CD14-positive monocyte (primary cell): ENCODE results near the gene NR2F1. TPM values are rescaled to one million over a fixed set of nuclear protein-coding genes. Genes with fewer than 3 reads are reported as not detected.

Source experiments
- DNase-seq, 3 donors: peaks; one replicate each; pipeline ENCODE4 v3.0.0-alpha.2; 2011 to 2022
- H2AFZ ChIP-seq: 2 replicates; pipeline ENCODE4 v1.6.0; 2012; ENCODE audit warnings: mild to moderate bottlenecking, low read depth, low read length, inconsistent platforms; ENCODE audit not compliant: insufficient read depth, poor library complexity, severe bottlenecking
- H3K27ac ChIP-seq, 2 donors: 1 replicate in 1 of 2; 2 replicates in 1 of 2; pipeline ENCODE4 v1.5.1; 2012 to 2013; ENCODE audit warnings: low read length in 2 of 2, control low read depth in 1 of 2, inconsistent platforms in 1 of 2, low read depth in 1 of 2, mild to moderate bottlenecking in 1 of 2
- H3K27me3 ChIP-seq, 2 donors: one replicate each; pipeline versions ENCODE4 v1.6.0 to v1.6.1; 2011 to 2013; ENCODE audit warnings: low read length in 2 of 2; ENCODE audit not compliant: control insufficient read depth in 2 of 2, insufficient read depth in 2 of 2
- H3K36me3 ChIP-seq, 2 donors: replicated peaks in 1 of 2; 1 replicate in 1 of 2; 2 replicates in 1 of 2; pipeline versions ENCODE4 v1.5.1 to v1.6.1; 2012 to 2013; ENCODE audit warnings: low read length in 2 of 2, control low read depth in 1 of 2, inconsistent platforms in 1 of 2, mild to moderate bottlenecking in 1 of 2; ENCODE audit not compliant: insufficient read depth in 2 of 2, control insufficient read depth in 1 of 2
- H3K4me1 ChIP-seq, 2 donors: 1 replicate in 1 of 2; 2 replicates in 1 of 2; pipeline versions ENCODE4 v1.5.1 to v1.6.1; 2012 to 2013; ENCODE audit warnings: low read length in 2 of 2, control low read depth in 1 of 2, inconsistent platforms in 1 of 2, mild to moderate bottlenecking in 1 of 2, moderate library complexity in 1 of 2; ENCODE audit not compliant: insufficient read depth in 2 of 2, control insufficient read depth in 1 of 2
- H3K4me2 ChIP-seq: replicated peaks from 2 replicates; pipeline ENCODE3; 2012; ENCODE audit warnings: low read length, moderate library complexity, mild to moderate bottlenecking; ENCODE audit not compliant: poor library complexity, severe bottlenecking; ENCODE audit errors: extremely low read depth
- H3K4me3 ChIP-seq, 3 experiments: fragments of 200-600 bp in 1 of 3; sonication (generic) in 1 of 3; replicated peaks in 1 of 3; 1 replicate in 2 of 3; 2 replicates in 1 of 3; pipeline ENCODE4 v1.5.1; 2011 to 2013; ENCODE audit warnings: low read length in 3 of 3, mild to moderate bottlenecking in 3 of 3, control low read depth in 2 of 3, low read depth in 2 of 3, inconsistent platforms in 1 of 3, moderate library complexity in 1 of 3
- H3K79me2 ChIP-seq: 2 replicates; pipeline ENCODE4 v1.6.0; 2012; ENCODE audit warnings: mild to moderate bottlenecking, control low read depth, inconsistent platforms, low read length, moderate library complexity; ENCODE audit not compliant: insufficient read depth
- H3K9ac ChIP-seq: 2 replicates; pipeline ENCODE4 v1.6.0; 2017; ENCODE audit warnings: low read length, mild to moderate bottlenecking; ENCODE audit not compliant: insufficient read depth, poor library complexity, severe bottlenecking
- H3K9me3 ChIP-seq, 2 donors: replicated peaks in 1 of 2; 1 replicate in 1 of 2; 2 replicates in 1 of 2; pipeline versions ENCODE4 v1.5.1 to v1.6.1; 2012 to 2013; ENCODE audit warnings: low read length in 2 of 2, control low read depth in 1 of 2; ENCODE audit not compliant: control insufficient read depth in 1 of 2, insufficient read depth in 1 of 2
- H4K20me1 ChIP-seq: 2 replicates; pipeline ENCODE4 v1.6.0; 2012; ENCODE audit warnings: mild to moderate bottlenecking, low read length, control low read depth, moderate library complexity; ENCODE audit not compliant: insufficient read depth
- H3K27ac Mint-ChIP-seq, 7 donors: one replicate each; pipeline ENCODE4 v1.8.0; 2020; ENCODE audit warnings: mild to moderate bottlenecking in 7 of 7, mixed read lengths in 7 of 7, moderate library complexity in 6 of 7, inconsistent platforms in 2 of 7
- H3K27me3 Mint-ChIP-seq, 3 donors: one replicate each; pipeline ENCODE4 v1.8.0; 2021 to 2022; ENCODE audit warnings: low read depth in 3 of 3, mild to moderate bottlenecking in 3 of 3, mixed read lengths in 3 of 3, moderate library complexity in 3 of 3, inconsistent platforms in 1 of 3
- H3K36me3 Mint-ChIP-seq, 2 donors: one replicate each; pipeline ENCODE4 v1.8.0; 2020; ENCODE audit warnings: mixed read lengths in 2 of 2, inconsistent platforms in 1 of 2, mild to moderate bottlenecking in 1 of 2
- H3K4me1 Mint-ChIP-seq: one replicate; pipeline ENCODE4 v1.8.0; 2020; ENCODE audit warnings: mild to moderate bottlenecking, mixed read lengths
- H3K4me3 Mint-ChIP-seq, 2 donors: one replicate each; pipeline ENCODE4 v1.8.0; 2020; ENCODE audit warnings: mild to moderate bottlenecking in 2 of 2, mixed read lengths in 2 of 2, moderate library complexity in 1 of 2
- H3K9me3 Mint-ChIP-seq, 7 donors: one replicate each; pipeline ENCODE4 v1.8.0; 2020 to 2022; ENCODE audit warnings: mixed read lengths in 7 of 7, mild to moderate bottlenecking in 6 of 7, moderate library complexity in 6 of 7, inconsistent platforms in 2 of 7
- CTCF ChIP-seq: fragments of 200-600 bp; IDR thresholded peaks from one replicate; pipeline ENCODE4 v1.8.0; 2022; ENCODE audit warnings: antibody characterized with exemption, mild to moderate bottlenecking
- WGBS: methylation state at CpG from one replicate; pipeline ENCODE4 v1.1.5; 2013; ENCODE audit warnings: missing lambda C conversion rate; ENCODE audit not compliant: insufficient coverage; 5-methylcytosine and 5-hydroxymethylcytosine counted together
- intact Hi-C, 2 donors: fragments of 100-400 bp; cut with micrococcal nuclease; formaldehyde crosslinking; loops; one replicate each; pipeline versions ENCODE4 v1.15.0 to v1.15.1; 2023
- polyA plus RNA-seq, 3 donors: library from polyadenylated mRNA; depleted of rRNA in 1 of 3; unstranded in 2 of 3; stranded (reverse) in 1 of 3; fragments of 300-500 nt in 2 of 3; fragments of >200 nt in 1 of 3; fragmentation: Illumina TruSeq in 2 of 3; gene quantifications; 1 replicate in 2 of 3; 2 replicates in 1 of 3; pipeline ENCODE4 v1.2.3, GENCODE V29; 2012 to 2021

NR2F1 gene
- polyA plus RNA-seq, 3 donors = not detected

- intact Hi-C loops = no loop called here
- Histone ChIP-seq H4K20me1 (no peaks in the 10 kb centered on the region), H3K4me3 (no peak overlapping the region), H3K27me3 (peaks cover 99% of the 10 kb centered on the region in 2 donors), H2AFZ (no peak overlapping the region), H3K9ac (no peak overlapping the region), H3K9me3 (peaks cover 4 to 57% of the 10 kb centered on the region in 2 donors), H3K79me2 (no peaks in the 10 kb centered on the region), H3K27ac (no peak overlapping the region), H3K36me3 (no peaks in the 10 kb centered on the region), H3K4me1 (no peaks in the 10 kb centered on the region), H3K4me2 (no peak overlapping the region)
- Mint-ChIP-seq H3K4me3 (peak overlapping the region in 1 of 2 donors; percentile 81), H3K27ac (no peak overlapping the region), H3K36me3 (peaks cover 3 to 10% of the 10 kb centered on the region in 2 donors), H3K4me1 (peaks cover 8% of the 10 kb centered on the region), H3K27me3 (peaks cover 26 to 72% (median 57%) of the 10 kb centered on the region in 3 donors), H3K9me3 (peaks cover 0 to 26% (median 16%) of the 10 kb centered on the region in 7 donors)
- no CpG with 5 or more reads among the region's 10 CpGs for WGBS
- TF ChIP-seq CTCF = no peak
- no peak for DNase-seq
These were observed 21.9 kb downstream of the NR2F1 start for GRCh38 chr5:93604644-93605515.

- H3K27ac Mint-ChIP-seq = no peak overlapping the region
- peaks cover 0 to 26% (median 16%) of the 10 kb centered on the region in 7 donors for H3K9me3 Mint-ChIP-seq
- H3K27me3 Mint-ChIP-seq = peaks cover 41 to 87% (median 72%) of the 10 kb centered on the region in 3 donors
- no peak for TF ChIP-seq CTCF
- H3K4me3 Mint-ChIP-seq = peak overlapping the region in 1 of 2 donors; percentile 81
- peaks cover 3 to 10% of the 10 kb centered on the region in 2 donors for H3K36me3 Mint-ChIP-seq
- H3K4me1 ChIP-seq = no peaks in the 10 kb centered on the region
- peaks cover 4 to 54% of the 10 kb centered on the region in 2 donors for H3K9me3 ChIP-seq
- peaks cover 8% of the 10 kb centered on the region for H3K4me1 Mint-ChIP-seq
- peaks cover 99% of the 10 kb centered on the region in 2 donors for H3K27me3 ChIP-seq
- H3K27ac ChIP-seq = no peak overlapping the region
- no peak overlapping the region for H3K9ac ChIP-seq
- H3K4me2 ChIP-seq = no peak overlapping the region
- no peak overlapping the region for H3K4me3 ChIP-seq
- intact Hi-C loops = no loop called here
- H3K36me3 ChIP-seq = no peaks in the 10 kb centered on the region
- no peak overlapping the region for H2AFZ ChIP-seq
- no peaks in the 10 kb centered on the region for H4K20me1 ChIP-seq
- DNase-seq = no peak
- no peaks in the 10 kb centered on the region for H3K79me2 ChIP-seq
These were observed 23.3 kb downstream of the NR2F1 start for GRCh38 chr5:93606382-93606752.
